Measurements from ENCODE around the gene CREB1. TPM values are rescaled to one million over a fixed set of nuclear protein-coding genes. Genes with fewer than 3 reads are reported as not detected.

The CREB1 gene
- total and polyA plus RNA-seq, 10 of the 15 experiments (the other 5 are each of a cell fraction or from before 2014, with no cell fraction given), result 13.4 to 76.9 (median 39.5) TPM

DNA sequence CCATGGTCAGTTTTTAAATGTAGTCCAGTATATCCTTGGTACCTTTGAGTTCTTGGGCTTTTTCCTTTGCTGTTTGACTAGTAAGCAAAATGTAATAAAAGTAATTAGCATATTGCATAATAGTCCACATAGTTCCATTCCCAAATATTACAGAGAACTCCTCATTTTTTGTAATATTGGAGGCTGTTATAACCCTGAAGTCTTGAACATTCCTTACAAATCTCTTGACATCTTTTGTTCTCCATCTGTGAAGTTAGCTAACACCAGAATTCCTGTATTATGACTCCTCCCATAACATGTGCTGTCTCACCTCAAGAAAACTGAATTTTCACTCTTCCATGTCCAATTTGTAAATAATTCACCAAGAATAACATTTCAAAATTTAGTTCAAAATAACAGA, 17.1 kb downstream of the CREB1 start:
- in situ Hi-C loops (cut with MboI) (no loop called here), intact Hi-C loops (cut with micrococcal nuclease; ENCODE audit: unreplicated experiment) (no loop called here)
- Histone ChIP-seq H3K9ac (ENCODE audit: control insufficient read depth, insufficient read depth, low read length) (no peak overlapping the region), H3K4me1 (ENCODE audit: control insufficient read depth, insufficient read depth, low read length) (peaks cover 3% of the 10 kb centered on the region; the same call in 1 of the 2 replicates), H3K9me3 (replicated peaks; ENCODE audit: control insufficient read depth, insufficient read depth, low read length) (no peaks in the 10 kb centered on the region), H3K36me3 (ENCODE audit: control insufficient read depth in 2 of 2, insufficient read depth in 2 of 2, low read length in 1 of 2) (peaks cover 0 to 9% of the 10 kb centered on the region in 2 experiments; a peak in 1 of 4 replicates), H4K20me1 (ENCODE audit: control insufficient read depth, insufficient read depth) (no peaks in the 10 kb centered on the region), H3K4me2 (ENCODE audit: control insufficient read depth, insufficient read depth) (no peak overlapping the region), H2AFZ (ENCODE audit: control insufficient read depth, low read depth, low read length) (no peak overlapping the region), H3K4me3 (no peak overlapping the region), H3K27me3 (replicated peaks in 1 of 2; ENCODE audit: control insufficient read depth in 2 of 2, insufficient read depth in 2 of 2, low read length in 1 of 2) (no peaks in the 10 kb centered on the region), H3K27ac (ENCODE audit: control insufficient read depth, insufficient read depth) (no peak overlapping the region), H3K79me2 (ENCODE audit: control insufficient read depth, insufficient read depth, low read length) (peaks cover 75% of the 10 kb centered on the region)
- no peak for TF ChIP-seq MTA3 (IDR thresholded peaks at IDR 0.05; ENCODE audit: borderline replicate concordance, low read length)
- TF ChIP-seq SREBF2 (IDR thresholded peaks at IDR 0.05; ENCODE audit: low read length), result no peak
- TF ChIP-seq KDM1A (IDR thresholded peaks at IDR 0.05; ENCODE audit: borderline replicate concordance), result no peak
- no peak for TF ChIP-seq SMARCA5 (IDR thresholded peaks at IDR 0.05)
- TF ChIP-seq, protein P1, sequence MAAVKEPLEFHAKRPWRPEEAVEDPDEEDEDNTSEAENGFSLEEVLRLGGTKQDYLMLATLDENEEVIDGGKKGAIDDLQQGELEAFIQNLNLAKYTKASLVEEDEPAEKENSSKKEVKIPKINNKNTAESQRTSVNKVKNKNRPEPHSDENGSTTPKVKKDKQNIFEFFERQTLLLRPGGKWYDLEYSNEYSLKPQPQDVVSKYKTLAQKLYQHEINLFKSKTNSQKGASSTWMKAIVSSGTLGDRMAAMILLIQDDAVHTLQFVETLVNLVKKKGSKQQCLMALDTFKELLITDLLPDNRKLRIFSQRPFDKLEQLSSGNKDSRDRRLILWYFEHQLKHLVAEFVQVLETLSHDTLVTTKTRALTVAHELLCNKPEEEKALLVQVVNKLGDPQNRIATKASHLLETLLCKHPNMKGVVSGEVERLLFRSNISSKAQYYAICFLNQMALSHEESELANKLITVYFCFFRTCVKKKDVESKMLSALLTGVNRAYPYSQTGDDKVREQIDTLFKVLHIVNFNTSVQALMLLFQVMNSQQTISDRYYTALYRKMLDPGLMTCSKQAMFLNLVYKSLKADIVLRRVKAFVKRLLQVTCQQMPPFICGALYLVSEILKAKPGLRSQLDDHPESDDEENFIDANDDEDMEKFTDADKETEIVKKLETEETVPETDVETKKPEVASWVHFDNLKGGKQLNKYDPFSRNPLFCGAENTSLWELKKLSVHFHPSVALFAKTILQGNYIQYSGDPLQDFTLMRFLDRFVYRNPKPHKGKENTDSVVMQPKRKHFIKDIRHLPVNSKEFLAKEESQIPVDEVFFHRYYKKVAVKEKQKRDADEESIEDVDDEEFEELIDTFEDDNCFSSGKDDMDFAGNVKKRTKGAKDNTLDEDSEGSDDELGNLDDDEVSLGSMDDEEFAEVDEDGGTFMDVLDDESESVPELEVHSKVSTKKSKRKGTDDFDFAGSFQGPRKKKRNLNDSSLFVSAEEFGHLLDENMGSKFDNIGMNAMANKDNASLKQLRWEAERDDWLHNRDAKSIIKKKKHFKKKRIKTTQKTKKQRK (IDR thresholded peaks at IDR 0.05; ENCODE audit: low read depth, low read length), result no peak
- no peak for TF ChIP-seq ZBED1 (IDR thresholded peaks at IDR 0.05; ENCODE audit: borderline replicate concordance)
- TF ChIP-seq, protein P2, sequence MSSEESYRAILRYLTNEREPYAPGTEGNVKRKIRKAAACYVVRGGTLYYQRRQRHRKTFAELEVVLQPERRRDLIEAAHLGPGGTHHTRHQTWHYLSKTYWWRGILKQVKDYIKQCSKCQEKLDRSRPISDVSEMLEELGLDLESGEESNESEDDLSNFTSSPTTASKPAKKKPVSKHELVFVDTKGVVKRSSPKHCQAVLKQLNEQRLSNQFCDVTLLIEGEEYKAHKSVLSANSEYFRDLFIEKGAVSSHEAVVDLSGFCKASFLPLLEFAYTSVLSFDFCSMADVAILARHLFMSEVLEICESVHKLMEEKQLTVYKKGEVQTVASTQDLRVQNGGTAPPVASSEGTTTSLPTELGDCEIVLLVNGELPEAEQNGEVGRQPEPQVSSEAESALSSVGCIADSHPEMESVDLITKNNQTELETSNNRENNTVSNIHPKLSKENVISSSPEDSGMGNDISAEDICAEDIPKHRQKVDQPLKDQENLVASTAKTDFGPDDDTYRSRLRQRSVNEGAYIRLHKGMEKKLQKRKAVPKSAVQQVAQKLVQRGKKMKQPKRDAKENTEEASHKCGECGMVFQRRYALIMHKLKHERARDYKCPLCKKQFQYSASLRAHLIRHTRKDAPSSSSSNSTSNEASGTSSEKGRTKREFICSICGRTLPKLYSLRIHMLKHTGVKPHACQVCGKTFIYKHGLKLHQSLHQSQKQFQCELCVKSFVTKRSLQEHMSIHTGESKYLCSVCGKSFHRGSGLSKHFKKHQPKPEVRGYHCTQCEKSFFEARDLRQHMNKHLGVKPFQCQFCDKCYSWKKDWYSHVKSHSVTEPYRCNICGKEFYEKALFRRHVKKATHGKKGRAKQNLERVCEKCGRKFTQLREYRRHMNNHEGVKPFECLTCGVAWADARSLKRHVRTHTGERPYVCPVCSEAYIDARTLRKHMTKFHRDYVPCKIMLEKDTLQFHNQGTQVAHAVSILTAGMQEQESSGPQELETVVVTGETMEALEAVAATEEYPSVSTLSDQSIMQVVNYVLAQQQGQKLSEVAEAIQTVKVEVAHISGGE (CRISPR knock-in tag; IDR thresholded peaks at IDR 0.05), result no peak
- no peak for TF ChIP-seq HDAC2 (IDR thresholded peaks at IDR 0.05)
- TF ChIP-seq, protein P3, sequence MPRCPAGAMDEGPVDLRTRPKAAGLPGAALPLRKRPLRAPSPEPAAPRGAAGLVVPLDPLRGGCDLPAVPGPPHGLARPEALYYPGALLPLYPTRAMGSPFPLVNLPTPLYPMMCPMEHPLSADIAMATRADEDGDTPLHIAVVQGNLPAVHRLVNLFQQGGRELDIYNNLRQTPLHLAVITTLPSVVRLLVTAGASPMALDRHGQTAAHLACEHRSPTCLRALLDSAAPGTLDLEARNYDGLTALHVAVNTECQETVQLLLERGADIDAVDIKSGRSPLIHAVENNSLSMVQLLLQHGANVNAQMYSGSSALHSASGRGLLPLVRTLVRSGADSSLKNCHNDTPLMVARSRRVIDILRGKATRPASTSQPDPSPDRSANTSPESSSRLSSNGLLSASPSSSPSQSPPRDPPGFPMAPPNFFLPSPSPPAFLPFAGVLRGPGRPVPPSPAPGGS (IDR thresholded peaks at IDR 0.05; ENCODE audit: borderline replicate concordance, insufficient read depth, low read depth, low read length, poor library complexity, severe bottlenecking), result no peak
- no peak for TF ChIP-seq BCL11A (IDR thresholded peaks at IDR 0.05; ENCODE audit: low read depth, low read length)
- CTCF ChIA-PET, result interaction anchor here (1.1 to 3.2 kb wide), 3 partner anchors 13 to 204 kb away, joined by 3 to 10 read pairs (median 3); no protein-coding TSS in a partner anchor
- SMC1A ChIA-PET (ENCODE audit: uncharacterized antibody, unreplicated experiment), result interaction anchor here (0.8 to 3.4 kb wide), 7 partner anchors 9 to 61 kb away, joined by 3 to 26 read pairs (median 4); no protein-coding TSS in a partner anchor
- DNase-seq (ENCODE audit: low read depth, low spot score) (no peak), FAIRE-seq (no peak), ATAC-seq (no peak)
- BruUV-seq (replicated peaks), result no TSS peak
- POLR2A ChIA-PET, result interaction anchor here (0.6 to 1.5 kb wide), 2 partner anchors 44 to 461 kb away, joined by 3 to 6 read pairs; no protein-coding TSS in a partner anchor
- RAD21 ChIA-PET (ENCODE audit: unreplicated experiment), result no interaction called here
